ENCODE measurements around the gene XPNPEP1.

GRCh38 chr10:109877546-109877945, 45.8 kb downstream of the XPNPEP1 start:
- TF ChIP-seq MAX (IDR thresholded peaks at IDR 0.05): no peak
- no peak for TF ChIP-seq TAF1 (IDR thresholded peaks at IDR 0.05; ENCODE audit: low read depth)
- no peak for TF ChIP-seq EP300 (IDR thresholded peaks at IDR 0.05; ENCODE audit: borderline replicate concordance)
- no peak for TF ChIP-seq RAD21 (IDR thresholded peaks at IDR 0.05; ENCODE audit: low read depth)
- TF ChIP-seq NFIC (IDR thresholded peaks at IDR 0.05): no peak
- no peak for TF ChIP-seq CEBPB (IDR thresholded peaks at IDR 0.05)
- TF ChIP-seq CREB1 (IDR thresholded peaks at IDR 0.05; ENCODE audit: low read depth): no peak
- no peak for TF ChIP-seq USF1 (IDR thresholded peaks at IDR 0.05)
- TF ChIP-seq REST (IDR thresholded peaks at IDR 0.05; ENCODE audit: low read depth): no peak
- TF ChIP-seq TCF12 (IDR thresholded peaks at IDR 0.05; ENCODE audit: low read depth): no peak
- TF ChIP-seq TEAD4 (IDR thresholded peaks at IDR 0.05): no peak

Measured in Ishikawa (cell line).